Breast epithelium (tissue), 4 donors: Measurements from ENCODE around the gene POFUT1. TPM values are rescaled to one million over a fixed set of nuclear protein-coding genes. Genes with fewer than 3 reads are reported as not detected.
"Not testable (repeated sequence)": the region's sequence is repeated elsewhere in the genome, so short reads cannot be mapped to it uniquely, and the experiment has no call there.

Experiments used
- DNase-seq, 2 donors: peaks; one replicate each; pipeline ENCODE4 v3.0.0-alpha.2; 2019; ENCODE audit warnings: low spot score in 2 of 2
- H3K27ac ChIP-seq, 2 donors: fragments of 200-600 bp; sonication (generic) in 1 of 2; one replicate each; pipeline ENCODE4 v1.5.1; 2016 to 2019; ENCODE audit warnings: mild to moderate bottlenecking in 1 of 2
- H3K27me3 ChIP-seq, 2 donors: fragments of 200-600 bp; sonication (generic) in 1 of 2; one replicate each; pipeline versions ENCODE4 v1.5.1 to v1.6.0; 2017 to 2019; ENCODE audit warnings: control low read depth in 1 of 2, mild to moderate bottlenecking in 1 of 2
- H3K36me3 ChIP-seq: fragments of 200-600 bp; one replicate; pipeline ENCODE4 v1.5.1; 2019
- H3K4me1 ChIP-seq, 2 donors: fragments of 200-600 bp; sonication (generic); one replicate each; pipeline ENCODE4 v1.5.1; 2016 to 2019; ENCODE audit warnings: control low read depth in 1 of 2
- H3K4me3 ChIP-seq, 3 donors: fragments of 200-600 bp; sonication (generic); 1 replicate in 2 of 3; 2 replicates in 1 of 3; pipeline ENCODE4 v1.5.1; 2016 to 2019; ENCODE audit warnings: mild to moderate bottlenecking in 3 of 3, moderate library complexity in 2 of 3
- H3K9me3 ChIP-seq, 2 donors: fragments of 200-600 bp; sonication (generic) in 1 of 2; one replicate each; pipeline ENCODE4 v1.5.1; 2016 to 2019; ENCODE audit warnings: control low read depth in 1 of 2
- CTCF ChIP-seq, 3 donors: fragments of 450-650 bp; IDR thresholded peaks; one replicate each; pipeline ENCODE4 v1.5.1; 2016 to 2017; ENCODE audit warnings: antibody characterized with exemption in 3 of 3, mild to moderate bottlenecking in 3 of 3, moderate library complexity in 3 of 3
- POLR2A ChIP-seq: fragments of 450-650 bp; IDR thresholded peaks from one replicate; pipeline ENCODE4 v1.6.1; 2016; ENCODE audit warnings: antibody characterized with exemption, mild to moderate bottlenecking, moderate library complexity
- POLR2AphosphoS5 ChIP-seq, 3 donors: sonication (generic); formaldehyde crosslinking; IDR thresholded peaks; one replicate each; pipeline ENCODE4 v1.6.1; 2017; ENCODE audit warnings: antibody characterized with exemption in 3 of 3
- intact Hi-C: fragments of 100-400 bp; cut with DNase I; formaldehyde crosslinking; loops from one replicate; pipeline ENCODE4 v1.15.1; 2023; ENCODE audit warnings: low total_unique reads
- total RNA-seq, 3 donors: library from RNA; depleted of rRNA; stranded (reverse); fragments of >200 nt; gene quantifications; one replicate each; pipeline ENCODE4 v1.1.0, GENCODE V29; 2016

Gene POFUT1
- total RNA-seq, 3 donors from 2014 or later, result 29.5 to 38.7 (median 34.2) TPM

- Histone ChIP-seq H3K4me3 (no peak overlapping the region), H3K27ac (no peak overlapping the region), H3K27me3 (no peaks in the 10 kb centered on the region), H3K9me3 (no peaks in the 10 kb centered on the region), H3K36me3 (no peaks in the 10 kb centered on the region), H3K4me1 (no peaks in the 10 kb centered on the region)
- intact Hi-C loops, result no loop called here
- DNase-seq, result no peak
- TF ChIP-seq POLR2AphosphoS5 (IDR thresholded peaks at IDR 0.05), result no peak
Measured at GRCh38 chr20:32274359-32274758, 66.7 kb downstream of the POFUT1 start.

- H3K27me3 ChIP-seq, intact Hi-C loops, H3K36me3 ChIP-seq, DNase-seq, H3K9me3 ChIP-seq, H3K4me3 ChIP-seq, H3K27ac ChIP-seq, H3K4me1 ChIP-seq: not testable (repeated sequence)
Measured at GRCh38 chr20:32275163-32275562, 67.5 kb downstream of the POFUT1 start.

- Histone ChIP-seq H3K9me3 (no peaks in the 10 kb centered on the region), H3K4me1 (no peaks in the 10 kb centered on the region), H3K27me3 (no peaks in the 10 kb centered on the region), H3K4me3 (peak within 1 kb of the TSS; percentile 89 to 94 (median 91)), H3K27ac (peak within 1 kb of the TSS; percentile 75 to 86), H3K36me3 (no peaks in the 10 kb centered on the region)
- intact Hi-C loops, result no loop called here
- peak in 1 of 3 donors; percentile 10 for TF ChIP-seq CTCF (IDR thresholded peaks at IDR 0.05)
- TF ChIP-seq POLR2AphosphoS5 (IDR thresholded peaks at IDR 0.05), result peak in 1 of 3 donors; percentile 72
- TF ChIP-seq POLR2A, result no peak
- DNase-seq, result peak; percentile 82 to 84
Measured at GRCh38 chr20:32277361-32278198, 69.9 kb downstream of the POFUT1 start, which contains the start of gene KIF3B. TSS of gene KIF3B (plus strand) at chr20:32277651. CDS start at chr20:32309778, 32,127 bp downstream.

- H3K36me3 ChIP-seq, result no peaks in the 10 kb centered on the region
- no peak for TF ChIP-seq CTCF (IDR thresholded peaks at IDR 0.05)
- no peak for TF ChIP-seq POLR2A
- no peak for TF ChIP-seq POLR2AphosphoS5 (IDR thresholded peaks at IDR 0.05)
- no peaks in the 10 kb centered on the region for H3K9me3 ChIP-seq
- H3K27ac ChIP-seq, result peak overlapping the region; percentile 75 to 86
- intact Hi-C loops, result no loop called here
- no peak for DNase-seq
- H3K4me3 ChIP-seq, result peak overlapping the region; percentile 89 to 94 (median 91)
- H3K27me3 ChIP-seq, result no peaks in the 10 kb centered on the region
- H3K4me1 ChIP-seq, result no peaks in the 10 kb centered on the region
Measured at GRCh38 chr20:32278199-32278643, 70.5 kb downstream of the POFUT1 start.

- intact Hi-C loops, result no loop called here
Measured at GRCh38 chr20:32281711-32282110, 74.0 kb downstream of the POFUT1 start.

More at GRCh38 chr20:32281711-32282110, 74.0 kb downstream of the POFUT1 start:
- no peak for DNase-seq
- H3K4me1 ChIP-seq, result no peaks in the 10 kb centered on the region
- H3K4me3 ChIP-seq, result no peak overlapping the region
- no peaks in the 10 kb centered on the region for H3K36me3 ChIP-seq
- no peaks in the 10 kb centered on the region for H3K9me3 ChIP-seq
- H3K27me3 ChIP-seq, result no peaks in the 10 kb centered on the region
- TF ChIP-seq CTCF (IDR thresholded peaks at IDR 0.05) (no peak), POLR2A (no peak), POLR2AphosphoS5 (IDR thresholded peaks at IDR 0.05) (no peak)
- no peak overlapping the region for H3K27ac ChIP-seq
